GM19463 (cell line): ENCODE results near the gene TMEM127.

Source experiments
- ATAC-seq: cut with Tn5 transposase; IDR thresholded peaks from one replicate; pipeline ENCODE4 v1.9.1; 2021; ENCODE audit warnings: mild to moderate bottlenecking, moderate library complexity; ENCODE audit not compliant: unreplicated experiment

The TMEM127 gene

DNA sequence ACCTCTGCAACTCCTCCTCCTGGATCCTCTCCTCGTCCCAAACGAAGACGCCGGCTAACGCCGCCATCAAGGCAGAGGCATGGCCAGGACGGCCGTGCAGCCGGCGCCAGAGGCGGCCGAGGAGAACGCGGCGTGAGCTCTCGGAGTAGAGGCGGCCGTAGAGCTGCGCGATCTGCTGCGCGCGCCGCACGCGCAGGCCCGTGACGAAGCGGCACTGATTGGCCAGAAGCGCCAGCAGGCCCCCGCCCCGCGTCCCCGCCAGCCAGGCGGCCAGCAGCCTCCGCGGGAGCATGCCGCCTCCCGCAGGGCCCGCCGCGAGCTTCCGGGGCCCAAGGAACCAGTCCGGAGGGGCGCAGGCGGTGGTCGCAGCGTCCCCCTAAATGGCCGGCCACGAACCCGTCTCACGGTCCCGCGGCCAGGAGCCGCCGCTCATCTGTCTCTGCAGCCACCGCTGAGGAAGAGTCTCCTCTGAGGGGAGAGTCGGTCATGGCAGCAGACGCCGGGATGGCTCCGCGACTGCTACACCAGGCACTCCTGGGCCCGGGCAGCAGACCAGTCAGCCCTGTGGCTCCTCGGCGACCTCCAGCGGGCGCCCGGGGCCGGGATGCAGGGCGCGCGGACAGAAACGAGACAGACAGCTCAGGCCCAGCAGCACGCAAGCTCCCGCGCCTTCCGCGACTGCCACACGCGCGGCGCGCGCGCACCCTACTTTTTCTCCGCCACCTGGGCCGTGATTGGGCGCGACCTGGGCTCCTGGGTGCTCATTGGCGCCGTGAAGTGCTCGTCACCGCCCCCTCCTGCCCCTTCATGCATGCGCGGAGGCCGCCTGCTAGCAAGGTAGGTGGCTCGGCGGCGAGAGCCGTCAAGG lies 57.4 kb downstream of the TMEM127 start, which contains the start of gene STARD7:
Gene STARD7 (minus strand): TSS at position 685 of the 868 bp plus-strand sequence. CDS start 393 bp downstream, at position 292.
- peak; percentile 90 for ATAC-seq

- no peak for ATAC-seq
Observed at GRCh38 chr2:96207774-96208142, 58.0 kb downstream of the TMEM127 start.

GRCh38 chr2:96207073-96207773 lies 58.6 kb downstream of the TMEM127 start:
- ATAC-seq, result no peak

- no peak for ATAC-seq
Observed at GRCh38 chr2:96205888-96206287, 59.9 kb downstream of the TMEM127 start.

GRCh38 chr2:96204836-96205624 lies 60.8 kb downstream of the TMEM127 start:
- no peak for ATAC-seq

DNA sequence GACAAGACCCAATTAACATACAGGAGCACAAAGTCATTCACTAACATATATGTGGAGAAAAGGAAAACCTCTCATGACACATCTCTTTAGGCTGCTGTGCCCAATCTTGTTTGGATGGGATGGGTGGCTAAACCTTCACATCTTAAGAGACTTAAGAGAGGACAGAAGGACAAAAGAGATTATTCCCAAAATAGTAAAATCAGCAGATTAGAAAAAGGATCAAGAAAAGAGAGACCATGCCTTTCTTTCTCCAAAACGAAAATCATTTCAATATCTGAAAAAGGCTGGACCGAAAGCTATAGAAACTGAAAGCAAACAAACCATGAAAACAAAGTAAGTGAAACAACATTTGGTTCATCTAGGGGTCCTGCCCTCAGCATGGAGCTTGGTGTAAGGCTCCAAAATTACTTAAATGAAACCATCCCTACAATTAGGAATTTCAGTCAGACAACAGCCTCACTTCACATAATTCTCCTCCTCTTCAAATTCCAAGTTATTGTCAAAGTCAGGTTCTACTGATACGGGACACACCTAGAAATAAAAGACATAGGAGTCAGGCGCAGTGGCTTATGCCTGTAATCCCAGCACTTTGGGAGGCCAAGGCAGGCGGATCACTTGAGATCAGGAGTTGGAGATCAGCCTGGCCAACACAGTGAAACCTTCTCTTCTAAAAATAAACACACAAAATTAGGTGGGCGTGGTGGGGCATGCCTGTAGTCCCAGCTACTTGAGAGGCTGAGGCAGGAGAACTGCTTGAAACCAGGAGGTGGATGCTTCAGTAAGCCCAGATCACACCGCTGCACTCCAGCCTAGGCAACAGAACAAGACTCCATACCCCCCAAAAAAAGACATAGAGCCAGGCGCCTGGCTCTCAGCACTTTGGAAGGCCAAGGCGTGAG lies 62.4 kb downstream of the TMEM127 start:
- ATAC-seq, result no peak

DNA sequence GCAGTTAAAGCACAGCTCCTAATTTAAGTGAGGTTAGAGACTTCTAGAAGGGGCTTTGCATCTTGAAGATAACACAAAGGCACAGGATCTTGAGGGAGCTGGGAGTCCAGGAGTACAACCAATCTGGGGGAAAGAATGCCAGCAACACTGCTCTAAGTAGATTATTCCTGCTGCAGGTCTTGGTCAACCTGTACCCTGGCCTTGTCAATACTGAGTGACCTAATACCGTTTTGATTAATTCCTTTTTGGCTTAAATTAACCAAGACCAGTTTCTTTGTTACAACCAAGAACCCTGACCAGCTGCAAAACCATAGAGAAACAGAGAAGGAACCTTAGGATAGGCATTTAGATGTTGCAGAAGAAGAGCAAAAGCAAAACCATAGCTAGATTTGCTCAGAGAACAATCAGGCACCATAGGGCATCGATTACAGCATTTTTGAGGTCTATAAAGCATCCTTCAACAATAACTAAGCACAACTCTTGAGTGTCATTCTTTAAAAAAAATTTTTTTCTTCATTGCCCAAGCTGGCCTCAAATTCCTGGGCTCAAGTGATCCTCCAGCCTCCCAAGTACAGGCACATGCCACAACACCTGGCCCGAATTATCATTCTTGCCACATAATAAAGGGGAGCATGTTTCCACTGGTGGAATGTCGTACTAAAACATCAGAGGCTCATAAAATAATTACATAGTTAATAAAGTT lies 63.5 kb downstream of the TMEM127 start:
- ATAC-seq, result no peak

DNA sequence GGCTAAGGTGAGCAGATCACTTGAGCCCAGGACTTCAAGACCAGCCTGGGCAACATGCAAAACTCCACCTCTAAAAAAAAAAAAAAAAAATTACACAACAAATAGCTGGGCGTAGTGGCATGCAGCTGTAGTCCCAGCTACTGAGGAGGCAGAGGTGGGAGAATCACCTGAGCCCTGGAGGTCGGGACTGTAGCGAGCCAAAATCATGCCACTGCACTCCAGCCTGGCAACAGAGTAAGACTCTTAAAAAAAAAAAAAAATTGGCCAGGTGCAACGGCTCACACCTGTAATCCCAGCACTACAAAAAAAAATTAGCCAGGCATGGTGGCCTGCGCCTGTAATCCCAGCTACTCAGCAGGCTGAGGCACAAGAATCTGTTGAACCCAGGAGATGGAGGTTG lies 64.5 kb downstream of the TMEM127 start:
- no peak for ATAC-seq

GRCh38 chr2:96198921-96199320 lies 66.9 kb downstream of the TMEM127 start:
- no peak for ATAC-seq
